ENCODE results near the gene CD59.
"Not testable (repeated sequence)": the region's sequence is repeated elsewhere in the genome, so short reads cannot be mapped to it uniquely, and the experiment has no call there.

CD59 gene

DNA sequence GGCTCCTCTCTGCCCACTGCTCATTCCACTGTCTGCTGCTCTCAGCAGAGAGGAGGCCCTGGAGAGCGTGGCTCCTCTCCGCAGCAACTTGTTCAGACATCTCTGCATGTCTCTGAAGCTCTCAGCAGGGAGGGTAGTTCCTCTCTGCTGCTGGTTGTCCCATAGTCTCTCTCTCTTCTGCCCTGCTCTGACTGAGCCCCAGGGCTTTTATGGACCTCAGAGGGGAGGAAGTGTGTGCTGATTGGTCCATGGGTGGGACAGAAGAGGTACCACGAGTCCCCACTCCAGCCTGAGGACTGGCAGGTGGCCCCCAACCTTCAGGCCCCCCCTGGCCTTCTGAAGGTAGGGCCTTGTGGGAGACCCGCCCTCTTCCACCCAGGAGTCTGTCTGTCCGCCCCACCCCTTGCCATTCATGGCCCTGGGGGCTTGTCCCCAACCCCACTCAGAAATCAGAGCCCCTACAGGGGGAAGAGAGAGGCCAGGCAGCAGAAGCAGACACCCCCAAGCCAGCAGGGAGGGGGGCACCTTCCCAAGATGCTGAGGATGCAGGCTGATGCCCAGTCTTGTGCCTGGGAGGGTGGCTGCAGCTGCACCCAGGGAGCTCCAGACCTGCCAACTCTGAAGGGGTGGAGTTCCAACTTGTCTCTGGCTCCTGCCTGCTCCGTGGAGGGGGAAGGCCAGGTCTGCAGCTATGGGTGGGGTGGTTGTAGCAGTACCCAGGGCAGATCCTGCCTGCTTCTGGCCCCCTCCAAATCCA, 70.7 kb downstream of the CD59 start:
- no peak for DNase-seq (ENCODE audit: low spot score)

DNA sequence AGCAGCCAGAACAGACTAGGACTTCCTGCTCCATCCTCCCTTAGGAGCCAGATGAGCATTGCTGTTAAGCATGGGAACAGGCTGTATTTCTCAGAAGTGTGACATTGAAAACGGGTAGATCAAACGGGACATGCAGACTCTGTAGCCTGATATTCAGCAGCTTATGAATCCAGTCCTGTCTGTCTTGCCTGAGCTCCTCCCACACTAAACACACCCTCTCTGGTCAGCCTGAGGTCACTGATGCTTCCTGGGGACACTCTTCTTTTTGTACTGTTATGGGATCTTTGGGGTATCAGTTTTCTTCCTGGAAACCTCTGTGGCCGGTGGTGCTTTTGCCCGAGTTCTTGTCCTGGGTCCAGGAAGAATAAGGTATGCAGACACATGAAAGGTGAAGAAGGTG, 71.4 kb downstream of the CD59 start:
- no peak for DNase-seq (ENCODE audit: low spot score)

DNA sequence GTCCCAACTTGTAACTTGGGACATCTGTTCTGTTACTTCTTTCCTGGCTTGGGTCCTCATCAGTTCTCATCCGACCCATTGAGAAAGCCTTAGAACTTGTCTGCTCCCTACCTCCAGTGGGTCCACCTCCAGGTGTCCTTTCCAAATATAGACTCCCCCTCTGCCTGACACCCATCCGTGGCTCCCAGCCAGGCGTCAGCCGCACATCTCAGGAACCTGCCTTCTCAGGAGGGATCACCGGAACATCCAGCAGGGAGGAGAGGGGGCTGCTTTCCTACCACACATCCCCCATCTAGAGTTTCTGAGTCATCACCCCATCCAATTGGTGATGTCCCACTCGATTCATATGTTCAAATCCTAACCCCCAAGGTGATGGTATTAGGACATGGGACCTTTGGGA, 72.1 kb downstream of the CD59 start:
- no peak for DNase-seq (ENCODE audit: low spot score)

DNA sequence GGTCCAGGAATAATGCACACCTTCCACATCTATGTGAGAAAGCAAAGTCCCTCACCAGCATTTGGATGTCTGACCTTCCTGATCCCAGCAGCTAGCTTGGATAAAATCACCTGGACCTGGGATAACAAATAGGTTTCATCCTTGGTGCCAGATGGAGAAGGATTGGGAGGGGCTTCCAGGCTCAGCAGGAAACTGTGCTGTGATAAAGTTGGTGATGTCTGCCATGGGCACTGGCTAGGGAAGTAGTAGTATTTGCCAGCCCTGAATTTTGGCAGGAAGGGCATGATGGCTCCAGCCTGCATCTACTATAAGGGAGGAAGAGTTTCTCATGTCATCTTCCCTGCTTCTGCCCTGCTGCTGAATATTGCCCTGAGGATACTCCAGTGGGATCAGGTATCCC, 73.1 kb downstream of the CD59 start:
- no peak for DNase-seq (ENCODE audit: low spot score)

DNA sequence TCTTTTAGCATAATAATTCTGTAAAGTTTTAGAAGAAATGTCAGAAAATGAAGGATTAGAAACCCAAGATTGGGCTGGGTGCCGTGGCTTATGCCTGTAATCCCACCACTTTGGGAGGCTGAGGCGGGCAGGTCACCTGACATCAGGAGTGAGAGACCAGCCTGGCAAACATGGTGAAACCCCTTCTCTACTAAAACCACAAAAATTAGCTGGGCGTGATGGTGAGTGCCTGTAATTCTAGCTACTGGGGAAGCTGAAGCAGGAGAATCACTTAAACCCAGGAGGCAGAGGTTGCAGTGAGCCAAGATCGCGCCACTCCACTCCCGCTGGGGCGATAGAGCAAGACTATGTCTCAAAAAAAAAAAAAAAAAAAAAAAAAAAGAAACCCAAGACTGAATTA, 74.7 kb downstream of the CD59 start:
- not testable (repeated sequence) for DNase-seq (ENCODE audit: low spot score)

DNA sequence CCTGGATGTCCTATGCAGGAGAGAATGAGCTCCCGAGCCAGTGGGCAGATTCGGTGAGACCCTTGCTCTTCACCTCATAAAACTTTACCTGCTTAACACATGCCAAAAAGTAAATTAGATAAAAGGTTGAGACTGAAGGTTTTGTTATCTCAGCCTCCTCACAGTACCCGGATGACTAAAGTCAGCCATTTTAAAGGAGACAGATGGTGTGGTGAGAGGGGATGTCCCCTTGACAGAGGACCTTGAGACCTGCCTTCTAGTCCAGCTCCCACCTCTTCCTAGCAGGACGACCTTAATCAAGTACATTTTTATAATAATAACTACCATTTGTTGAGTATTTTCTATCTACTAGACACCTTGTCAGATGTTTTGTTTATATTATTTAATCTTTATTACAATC, 75.3 kb downstream of the CD59 start:
- no peak for DNase-seq (ENCODE audit: low spot score)

DNA sequence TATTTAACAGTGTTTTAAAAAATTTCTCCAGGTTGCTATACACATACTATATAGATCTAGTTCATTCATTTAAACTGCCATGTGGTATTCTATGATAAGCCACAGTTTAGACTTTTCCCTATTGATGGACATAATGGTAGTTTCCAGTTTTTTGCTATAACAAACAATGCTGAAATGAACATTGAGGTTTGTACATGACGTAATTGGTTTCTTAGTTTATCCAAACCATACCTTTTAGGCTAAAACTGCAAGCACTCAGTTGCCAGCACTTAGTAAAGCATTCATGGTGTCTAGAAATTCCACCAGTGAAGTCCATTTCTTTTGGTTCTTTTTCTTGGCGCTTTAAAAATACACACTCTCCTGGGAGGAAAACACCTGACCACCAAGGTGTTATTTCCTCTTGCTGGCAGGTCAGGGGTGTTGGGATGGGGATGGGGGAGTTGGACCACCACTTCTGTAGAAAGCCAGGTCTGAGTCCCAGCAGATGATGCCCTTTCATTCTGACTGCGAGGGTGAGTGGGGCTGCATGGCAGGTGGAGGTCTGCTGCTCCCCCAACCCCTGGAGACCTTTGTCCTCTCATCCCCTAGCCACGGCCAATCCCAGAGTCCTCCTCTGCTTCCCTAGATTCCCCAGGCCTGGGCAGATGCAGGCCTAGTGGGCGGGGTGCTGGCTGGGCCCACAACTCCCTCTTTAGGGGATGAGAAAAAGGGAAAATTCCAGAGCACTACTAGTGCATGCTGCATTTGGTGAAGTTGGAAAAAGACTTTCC, 76.7 kb downstream of the CD59 start:
- DNase-seq (ENCODE audit: low spot score): no peak

DNA sequence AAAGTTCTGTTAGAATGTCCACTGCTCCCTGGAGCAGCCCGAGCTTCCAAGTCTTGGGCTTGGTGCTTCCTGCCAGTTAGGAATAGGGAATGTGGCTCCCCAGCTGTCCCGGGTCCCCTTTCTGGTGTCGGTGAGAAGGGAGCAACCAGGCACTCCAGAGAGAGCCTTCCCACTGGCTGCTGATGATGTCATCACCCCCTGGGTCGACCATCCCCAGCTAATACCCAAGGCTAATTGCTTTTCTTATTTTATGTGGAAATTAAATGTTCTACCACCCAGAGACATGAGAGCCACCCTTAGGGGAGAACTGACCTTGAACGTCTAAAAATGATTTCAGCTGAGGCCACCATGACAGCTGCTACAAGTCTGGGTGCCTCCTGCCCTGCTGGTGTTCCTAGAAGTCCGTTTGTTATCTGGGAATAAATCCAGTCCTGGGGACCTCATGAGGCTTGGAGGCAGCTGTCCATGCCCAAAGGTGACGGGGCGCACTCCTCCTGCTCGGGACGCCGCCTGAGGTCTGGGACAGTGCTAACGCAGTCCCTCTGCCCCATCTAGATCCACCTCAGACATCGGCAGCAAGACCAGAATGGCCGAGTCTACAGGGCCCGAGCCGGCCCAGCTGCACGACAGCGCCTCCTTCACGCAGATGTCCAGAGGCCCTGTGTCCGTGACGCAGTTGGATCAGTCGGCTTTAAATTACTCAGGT, 77.9 kb downstream of the CD59 start:
- no peak for DNase-seq (ENCODE audit: low spot score)

DNA sequence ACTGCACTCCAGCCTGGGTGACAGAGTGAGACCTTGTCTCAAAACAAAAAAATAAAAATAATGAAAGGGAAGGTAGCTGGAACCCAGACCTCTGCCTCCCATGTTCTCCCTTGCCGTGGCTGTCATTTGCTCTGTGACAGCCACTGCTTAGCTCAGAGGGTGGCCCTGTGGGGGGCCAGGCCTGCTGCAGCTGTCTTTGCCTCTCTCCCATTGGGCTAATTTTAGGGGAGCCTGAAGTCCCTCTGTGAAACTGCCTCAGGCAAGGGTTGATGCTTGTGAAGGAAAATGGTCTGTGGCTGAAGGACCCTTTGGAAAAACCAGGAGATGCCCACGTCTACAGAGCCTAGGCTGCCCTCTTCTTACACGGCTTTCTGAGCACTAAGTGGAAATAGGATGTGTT, 78.5 kb downstream of the CD59 start:
- DNase-seq (ENCODE audit: low spot score): no peak

DNA sequence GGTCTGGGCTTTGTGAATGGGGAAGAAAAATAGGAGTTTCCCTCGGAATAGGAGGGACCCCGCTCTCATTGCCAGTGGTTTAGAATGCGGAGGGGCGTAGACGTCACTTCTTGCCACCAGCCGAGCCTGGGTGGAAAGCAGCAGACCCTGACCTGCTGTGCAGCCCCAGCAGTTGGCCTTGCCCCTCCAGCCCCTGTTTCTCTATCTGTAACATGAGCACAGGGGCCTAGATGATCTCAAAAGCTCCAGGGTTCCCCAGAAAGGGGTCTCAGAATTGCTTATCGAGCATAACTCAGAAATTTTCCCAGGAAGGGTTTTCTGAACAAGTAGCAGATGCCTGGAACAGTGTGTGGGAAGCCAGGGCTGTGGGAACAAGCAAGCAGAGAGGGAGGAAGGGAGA, 79.5 kb downstream of the CD59 start:
- no peak for DNase-seq (ENCODE audit: low spot score)

DNA sequence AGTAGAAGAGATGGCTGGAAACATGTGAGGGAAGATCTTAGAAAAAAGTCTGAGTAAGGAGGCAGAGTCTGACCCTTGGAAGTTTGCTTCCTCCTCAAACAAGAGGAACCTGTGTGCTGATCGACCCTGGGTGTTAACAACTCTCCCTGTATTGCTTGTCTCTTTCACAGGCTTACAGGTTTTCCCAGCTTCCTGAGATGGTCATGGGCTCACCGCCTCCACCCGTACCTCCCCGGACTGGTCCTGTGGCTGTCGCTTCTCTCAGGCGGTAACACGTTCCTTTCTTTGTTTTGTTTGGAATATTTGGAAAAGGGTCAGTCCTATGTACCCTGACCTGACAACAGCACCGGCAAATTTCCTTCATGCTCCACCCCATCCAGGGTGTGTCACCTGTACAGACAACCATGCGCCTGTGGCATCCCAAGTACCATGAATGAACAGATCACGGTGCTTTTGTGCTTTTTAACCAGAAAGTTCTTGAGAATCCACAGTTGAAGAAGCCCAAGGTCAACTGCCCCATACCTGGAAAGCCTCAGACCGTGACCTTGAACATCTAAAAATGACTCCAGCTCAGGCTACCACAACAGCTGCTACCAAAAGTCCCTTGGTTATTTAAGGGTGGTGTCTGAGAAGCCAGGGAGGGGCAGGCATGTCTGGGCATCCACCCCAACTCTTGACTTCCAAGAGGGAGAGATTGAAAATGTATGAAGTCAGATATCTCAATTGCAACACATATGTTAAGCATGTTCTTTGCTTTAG, 80.2 kb downstream of the CD59 start:
- DNase-seq (ENCODE audit: low spot score): no peak

DNA sequence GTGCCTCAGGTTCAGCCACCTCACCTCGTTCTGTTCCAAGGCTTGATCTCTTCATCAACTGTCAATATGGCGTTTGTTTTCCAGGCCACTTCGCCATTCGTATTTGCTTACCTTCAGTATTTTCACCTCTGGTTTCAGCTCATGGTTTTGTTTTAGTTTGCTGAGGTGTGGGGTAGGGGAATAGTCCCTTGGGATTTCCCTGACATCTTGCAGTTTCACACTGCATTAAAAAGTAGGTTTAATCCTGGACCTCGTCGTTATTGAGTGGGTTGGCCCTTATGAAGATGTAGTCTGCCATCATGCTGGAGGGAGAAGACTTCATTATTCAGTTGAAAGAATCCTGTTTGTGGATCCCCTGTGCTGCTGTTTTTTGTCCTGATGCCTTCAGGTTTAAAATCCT, 81.6 kb downstream of the CD59 start:
- no peak for DNase-seq (ENCODE audit: low spot score)
